ENCODE measurements around the gene CUEDC1.

DNA sequence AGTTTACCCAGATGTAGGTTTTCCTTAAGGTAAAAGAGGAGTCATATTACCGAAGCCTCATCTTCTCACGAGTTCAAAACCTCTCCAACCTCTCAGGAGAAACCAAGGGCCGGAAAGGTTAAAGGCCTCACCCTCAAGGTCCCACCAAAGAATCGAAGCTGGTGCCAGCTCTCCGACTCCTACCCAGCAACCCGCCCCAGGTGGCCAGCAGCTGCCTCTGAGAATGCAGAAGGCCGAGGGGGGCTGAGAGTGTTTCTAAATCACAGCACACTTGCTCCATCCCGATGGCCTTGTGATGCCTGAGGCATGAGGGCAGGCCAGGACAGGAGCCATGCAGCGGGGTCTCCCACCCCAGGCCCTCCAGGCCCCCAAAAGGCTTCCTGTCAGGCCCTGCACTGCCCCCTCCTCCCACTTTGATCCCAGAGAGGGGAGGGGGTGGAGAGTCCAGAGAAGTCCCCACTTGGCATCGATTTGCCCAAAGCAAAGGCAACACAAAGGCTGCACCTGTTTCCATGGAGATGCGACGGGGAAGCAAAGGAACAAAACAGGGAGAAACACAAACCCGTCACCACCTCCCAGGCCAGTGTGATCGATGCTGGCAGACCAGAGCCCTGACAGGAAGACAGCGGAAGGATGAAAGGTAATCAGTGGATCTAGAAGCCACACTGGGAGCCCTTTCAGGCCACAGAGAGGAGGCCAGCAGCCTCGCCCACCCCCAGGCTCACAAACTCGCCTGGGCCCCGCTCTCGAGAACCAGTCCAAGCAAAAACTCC is 39.0 kb downstream of the CUEDC1 start:
- TF ChIP-seq, protein P1, sequence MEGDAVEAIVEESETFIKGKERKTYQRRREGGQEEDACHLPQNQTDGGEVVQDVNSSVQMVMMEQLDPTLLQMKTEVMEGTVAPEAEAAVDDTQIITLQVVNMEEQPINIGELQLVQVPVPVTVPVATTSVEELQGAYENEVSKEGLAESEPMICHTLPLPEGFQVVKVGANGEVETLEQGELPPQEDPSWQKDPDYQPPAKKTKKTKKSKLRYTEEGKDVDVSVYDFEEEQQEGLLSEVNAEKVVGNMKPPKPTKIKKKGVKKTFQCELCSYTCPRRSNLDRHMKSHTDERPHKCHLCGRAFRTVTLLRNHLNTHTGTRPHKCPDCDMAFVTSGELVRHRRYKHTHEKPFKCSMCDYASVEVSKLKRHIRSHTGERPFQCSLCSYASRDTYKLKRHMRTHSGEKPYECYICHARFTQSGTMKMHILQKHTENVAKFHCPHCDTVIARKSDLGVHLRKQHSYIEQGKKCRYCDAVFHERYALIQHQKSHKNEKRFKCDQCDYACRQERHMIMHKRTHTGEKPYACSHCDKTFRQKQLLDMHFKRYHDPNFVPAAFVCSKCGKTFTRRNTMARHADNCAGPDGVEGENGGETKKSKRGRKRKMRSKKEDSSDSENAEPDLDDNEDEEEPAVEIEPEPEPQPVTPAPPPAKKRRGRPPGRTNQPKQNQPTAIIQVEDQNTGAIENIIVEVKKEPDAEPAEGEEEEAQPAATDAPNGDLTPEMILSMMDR (IDR thresholded peaks at IDR 0.05; ENCODE audit: low read length), result no peak
- no peak for TF ChIP-seq EZH2 (optimal IDR thresholded peaks at IDR 0.05; ENCODE audit: low read depth, low read length)
- no peak for TF ChIP-seq EZH2phosphoT487 (IDR thresholded peaks at IDR 0.05; ENCODE audit: low read length)

Measured in MM.1S (cell line).